ENCODE results near the gene USP4. TPM values are rescaled to one million over a fixed set of nuclear protein-coding genes. Genes with fewer than 3 reads are reported as not detected.

USP4 gene
- total and polyA plus RNA-seq, 4 donors: 12.5 to 17.7 (median 14.9) TPM

GRCh38 chr3:49300595-49300994 is 39.3 kb downstream of the USP4 start:
- Histone ChIP-seq H3K4me3 (ENCODE audit: low read depth in 1 of 3, low read length in 3 of 3) (no peak overlapping the region), H3K9me3 (ENCODE audit: control insufficient read depth in 4 of 4, low read length in 3 of 4) (no peaks in the 10 kb centered on the region), H3K27me3 (ENCODE audit: control insufficient read depth in 4 of 4, insufficient read depth in 4 of 4, low read length in 3 of 4) (no peaks in the 10 kb centered on the region), H3K9ac (ENCODE audit: low read depth in 1 of 2, low read length in 2 of 2) (no peak overlapping the region), H3K36me3 (ENCODE audit: control insufficient read depth in 4 of 4, insufficient read depth in 3 of 4, low read depth in 1 of 4, low read length in 3 of 4) (peaks cover 10 to 55% (median 44%) of the 10 kb centered on the region in 4 donors), H3K27ac (ENCODE audit: low read depth in 1 of 2, low read length in 2 of 2) (no peak overlapping the region), H3K4me1 (ENCODE audit: control insufficient read depth in 4 of 4, insufficient read depth in 4 of 4, low read length in 3 of 4) (no peaks in the 10 kb centered on the region)
- DNase-seq (ENCODE audit: low spot score): no peak
- TF ChIP-seq MAX (IDR thresholded peaks at IDR 0.05) (no peak), TAF1 (conservative IDR thresholded peaks at IDR 0.05) (no peak), GABPA (IDR thresholded peaks at IDR 0.05 in 1 of 2, conservative IDR thresholded peaks at IDR 0.05 in 1 of 2) (no peak), FOXA1 (IDR thresholded peaks at IDR 0.05) (no peak), EGR1 (IDR thresholded peaks at IDR 0.05; ENCODE audit: low read depth in 2 of 2) (no peak), HNF4G (IDR thresholded peaks at IDR 0.05) (no peak), NR2F2 (IDR thresholded peaks at IDR 0.05) (no peak), HNF4A (conservative IDR thresholded peaks at IDR 0.05) (no peak), ATF3 (IDR thresholded peaks at IDR 0.05) (no peak), ZBTB33 (IDR thresholded peaks at IDR 0.05) (no peak), CTCF (IDR thresholded peaks at IDR 0.05; ENCODE audit: low read depth, low read length, missing input control) (no peak), RXRA (IDR thresholded peaks at IDR 0.05) (no peak), JUND (IDR thresholded peaks at IDR 0.05) (no peak), FOXA2 (IDR thresholded peaks at IDR 0.05) (no peak), RAD21 (IDR thresholded peaks at IDR 0.05) (no peak), SP1 (IDR thresholded peaks at IDR 0.05) (no peak), REST (IDR thresholded peaks at IDR 0.05) (no peak), YY1 (IDR thresholded peaks at IDR 0.05) (no peak)
- WGBS: 99% methylated on average over 3 of the region's 3 CpGs

Measured in liver (tissue), 9 donors.